ENCODE data around the gene DMWD. TPM values are rescaled to one million over a fixed set of nuclear protein-coding genes. Genes with fewer than 3 reads are reported as not detected.
A peak's percentile ranks its signal among the peaks of the same experiment; 100 is the strongest.

DMWD gene
- total RNA-seq, 1 donor, result 53.5 TPM

- peak; percentile 84 for TF ChIP-seq CTCF (IDR thresholded peaks at IDR 0.05; ENCODE audit: insufficient read depth, low read depth, low read length)
- H3K4me3 ChIP-seq (ENCODE audit: low read depth, low read length), result no peak overlapping the region
- DNase-seq (ENCODE audit: low read depth), result peak; percentile 77
Measured at GRCh38 chr19:45798995-45799517, 6.4 kb upstream of the DMWD start.

DNA sequence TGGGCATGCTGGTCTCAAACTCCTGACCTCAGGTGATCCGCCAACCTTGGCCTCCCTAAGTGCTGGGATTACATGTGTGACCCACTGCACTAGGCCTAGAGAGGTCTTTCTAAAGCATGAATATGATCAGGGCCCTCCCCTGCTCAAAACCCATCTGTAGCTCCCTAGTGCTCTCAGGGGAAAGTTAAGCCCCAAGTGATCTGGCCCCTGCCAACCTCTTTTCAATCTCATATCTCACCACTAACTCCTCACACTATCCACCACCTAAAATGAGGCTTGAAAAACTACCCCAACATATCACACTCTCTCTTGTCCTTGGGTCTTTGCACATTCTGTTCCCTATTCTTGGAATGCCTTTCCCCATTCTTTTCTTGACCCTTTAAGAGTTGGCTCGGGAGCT lies 2.0 kb upstream of the DMWD start:
- no peak for DNase-seq (ENCODE audit: low read depth)
- TF ChIP-seq CTCF (IDR thresholded peaks at IDR 0.05; ENCODE audit: insufficient read depth, low read depth, low read length), result no peak
- H3K4me3 ChIP-seq (ENCODE audit: low read depth, low read length), result no peak overlapping the region

GRCh38 chr19:45793876-45794275 lies 1.2 kb upstream of the DMWD start:
- no peak for DNase-seq (ENCODE audit: low read depth)
- H3K4me3 ChIP-seq (ENCODE audit: low read depth, low read length), result no peak overlapping the region
- TF ChIP-seq CTCF (IDR thresholded peaks at IDR 0.05; ENCODE audit: insufficient read depth, low read depth, low read length), result no peak

GRCh38 chr19:45793178-45793564 lies 526 bp upstream of the DMWD start:
- peak overlapping the region; percentile 30 for H3K4me3 ChIP-seq (ENCODE audit: low read depth, low read length)
- no peak for DNase-seq (ENCODE audit: low read depth)
- TF ChIP-seq CTCF (IDR thresholded peaks at IDR 0.05; ENCODE audit: insufficient read depth, low read depth, low read length), result no peak

GRCh38 chr19:45791744-45792469 lies 738 bp downstream of the DMWD start:
- H3K4me3 ChIP-seq (ENCODE audit: low read depth, low read length), result peak overlapping the region; percentile 92
- no peak for TF ChIP-seq CTCF (IDR thresholded peaks at IDR 0.05; ENCODE audit: insufficient read depth, low read depth, low read length)
- no peak for DNase-seq (ENCODE audit: low read depth)

- no peak for DNase-seq (ENCODE audit: low read depth)
- H3K4me3 ChIP-seq (ENCODE audit: low read depth, low read length), result peak overlapping the region; percentile 92
- no peak for TF ChIP-seq CTCF (IDR thresholded peaks at IDR 0.05; ENCODE audit: insufficient read depth, low read depth, low read length)
Measured at GRCh38 chr19:45790942-45791341, 1.7 kb downstream of the DMWD start.
